ENCODE results near the gene DDRGK1.

The DDRGK1 gene

DNA sequence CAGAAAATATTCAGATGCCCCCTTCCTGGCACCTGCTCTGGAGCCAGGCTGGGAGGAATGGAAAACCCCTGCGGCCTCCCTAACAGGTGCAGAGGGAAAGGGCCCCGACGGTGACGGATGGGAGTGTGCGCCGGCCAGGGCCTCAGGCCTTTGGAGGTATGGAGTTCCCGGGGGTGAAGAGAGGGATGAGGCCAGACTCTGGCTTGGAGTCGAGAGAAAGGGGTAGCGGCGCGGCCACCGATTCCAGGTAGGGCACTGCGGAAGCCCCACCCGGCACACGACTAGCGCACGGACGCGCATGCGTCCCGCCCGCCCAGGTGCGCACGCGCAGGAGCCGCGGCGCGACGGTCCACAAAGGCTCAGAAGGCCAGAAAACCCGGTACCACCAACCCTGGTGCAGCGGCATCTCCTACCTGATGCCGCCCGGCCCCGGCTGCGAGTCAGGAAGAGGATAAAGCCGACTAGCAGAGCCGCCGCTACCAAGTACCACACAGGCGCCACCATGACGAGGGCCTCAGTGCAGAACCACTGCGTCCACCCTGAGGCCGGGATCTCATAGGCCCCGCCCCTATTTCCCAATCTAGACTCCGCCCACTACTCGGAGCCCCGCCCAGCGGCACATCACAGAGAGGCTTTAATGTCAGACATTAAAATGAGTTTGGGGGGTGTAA, at the start of gene DDRGK1:
Gene DDRGK1, minus strand, starts transcription at position 559 of the 671 bp plus-strand sequence. Its CDS starts 55 bp downstream, at position 504.
- H3K4me1 Mint-ChIP-seq = peaks cover 38% of the 10 kb centered on the region
- H3K9me3 Mint-ChIP-seq = no peaks in the 10 kb centered on the region
- peaks cover 22% of the 10 kb centered on the region for H3K36me3 Mint-ChIP-seq
- peak; percentile 93 for DNase-seq
- CTCF ChIA-PET = interaction anchor here (1.7 kb wide), 2 partner anchors 47 to 87 kb away, joined by 5 read pairs; no protein-coding TSS in a partner anchor
- H3K4me3 Mint-ChIP-seq = peak within 1 kb of the TSS; percentile 97
- H3K27me3 Mint-ChIP-seq = no peaks in the 10 kb centered on the region
- H3K27ac Mint-ChIP-seq = peak within 1 kb of the TSS; percentile 97

- H3K9me3 Mint-ChIP-seq = no peaks in the 10 kb centered on the region
- DNase-seq = no peak
Measured at GRCh38 chr20:3251806-3252205, 47.3 kb upstream of the DDRGK1 start.

DNA sequence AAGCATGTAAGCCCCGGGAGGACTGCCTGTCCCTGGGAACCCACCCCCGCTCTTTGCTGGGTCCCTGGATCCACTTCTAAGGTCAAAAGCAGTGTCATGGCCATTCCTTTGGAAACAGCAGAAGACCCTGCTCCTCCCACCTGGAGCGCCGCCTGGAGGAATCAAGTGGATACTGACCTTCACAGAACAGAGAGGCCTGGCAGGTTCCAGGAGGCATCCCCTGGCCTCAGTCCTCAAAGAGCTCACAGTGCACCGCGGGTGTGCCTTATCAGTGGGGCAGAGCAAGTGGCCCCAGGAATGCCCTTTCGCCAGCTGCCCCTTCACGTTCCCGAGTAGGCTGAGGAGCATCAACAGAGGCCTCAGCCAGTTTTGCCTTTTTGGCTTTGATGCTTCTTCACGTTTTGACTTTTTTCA, 45.6 kb upstream of the DDRGK1 start:
- Mint-ChIP-seq H3K27ac (no peak overlapping the region), H3K4me3 (no peak overlapping the region), H3K36me3 (no peaks in the 10 kb centered on the region), H3K9me3 (no peaks in the 10 kb centered on the region), H3K27me3 (peaks cover 50% of the 10 kb centered on the region), H3K4me1 (peaks cover 7% of the 10 kb centered on the region)
- CTCF ChIA-PET = interaction anchor here (2.5 kb wide), 1 partner anchor 31 kb away, joined by 10 read pairs; no protein-coding TSS in a partner anchor
- DNase-seq = no peak

More at GRCh38 chr20:3251806-3252205, 47.3 kb upstream of the DDRGK1 start:
- H3K27ac Mint-ChIP-seq = no peak overlapping the region
- H3K27me3 Mint-ChIP-seq = peaks cover 38% of the 10 kb centered on the region
- H3K4me3 Mint-ChIP-seq = no peak overlapping the region
- no peaks in the 10 kb centered on the region for H3K36me3 Mint-ChIP-seq
- CTCF ChIA-PET = no interaction called here
- H3K4me1 Mint-ChIP-seq = peaks cover 7% of the 10 kb centered on the region

GRCh38 chr20:3248993-3249347, 44.5 kb upstream of the DDRGK1 start:
- DNase-seq = no peak
- Mint-ChIP-seq H3K27me3 (peaks cover 62% of the 10 kb centered on the region), H3K27ac (no peak overlapping the region), H3K4me1 (peaks cover 7% of the 10 kb centered on the region), H3K36me3 (no peaks in the 10 kb centered on the region), H3K9me3 (no peaks in the 10 kb centered on the region), H3K4me3 (no peak overlapping the region)
- CTCF ChIA-PET = interaction anchor here (0.6 to 2.5 kb wide), 3 partner anchors 10 to 144 kb away, joined by 3 to 10 read pairs (median 4); partner anchors contain the start of gene SLC4A11

GRCh38 chr20:3248167-3248992, 43.9 kb upstream of the DDRGK1 start:
- CTCF ChIA-PET = interaction anchor here (0.6 to 2.5 kb wide), 4 partner anchors 9 to 144 kb away, joined by 3 to 10 read pairs (median 4); partner anchors contain the start of gene SLC4A11
- H3K27me3 Mint-ChIP-seq = peaks cover 68% of the 10 kb centered on the region
- no peak overlapping the region for H3K27ac Mint-ChIP-seq
- peaks cover 7% of the 10 kb centered on the region for H3K4me1 Mint-ChIP-seq
- H3K4me3 Mint-ChIP-seq = no peak overlapping the region
- H3K9me3 Mint-ChIP-seq = no peaks in the 10 kb centered on the region
- H3K36me3 Mint-ChIP-seq = no peaks in the 10 kb centered on the region
- DNase-seq = peak; percentile 39

GRCh38 chr20:3247638-3248037, 43.2 kb upstream of the DDRGK1 start:
- CTCF ChIA-PET = interaction anchor here (0.6 to 2.5 kb wide), 3 partner anchors 28 to 906 kb away, joined by 5 to 10 read pairs (median 5); no protein-coding TSS in a partner anchor
- Mint-ChIP-seq H3K27me3 (peaks cover 72% of the 10 kb centered on the region), H3K9me3 (no peaks in the 10 kb centered on the region), H3K36me3 (no peaks in the 10 kb centered on the region), H3K4me1 (peaks cover 7% of the 10 kb centered on the region), H3K4me3 (no peak overlapping the region), H3K27ac (no peak overlapping the region)
- no peak for DNase-seq

GRCh38 chr20:3246682-3247081, 42.2 kb upstream of the DDRGK1 start:
- CTCF ChIA-PET = no interaction called here

DNA sequence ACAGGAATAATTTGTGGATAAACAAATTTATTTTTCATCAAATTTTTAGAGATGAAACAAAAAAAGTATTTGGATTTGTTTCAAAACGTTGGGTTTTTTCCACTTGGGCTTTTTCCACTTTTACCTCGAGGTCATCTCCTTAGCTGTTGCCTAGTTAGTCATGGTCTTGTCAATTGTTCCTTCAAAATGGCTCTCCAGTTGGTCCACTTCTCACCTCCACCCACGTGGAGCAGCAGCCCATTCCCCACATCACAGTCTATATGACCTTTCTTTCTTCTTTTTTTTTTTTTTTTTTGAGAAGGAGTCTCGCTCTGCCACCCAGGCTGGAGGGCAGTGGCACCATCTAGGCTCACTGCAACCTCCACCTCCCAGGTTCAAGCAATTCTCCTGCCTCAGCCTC, 41.2 kb upstream of the DDRGK1 start:
- Mint-ChIP-seq H3K36me3 (no peaks in the 10 kb centered on the region), H3K9me3 (no peaks in the 10 kb centered on the region), H3K4me1 (peaks cover 7% of the 10 kb centered on the region), H3K4me3 (no peak overlapping the region), H3K27me3 (peaks cover 91% of the 10 kb centered on the region), H3K27ac (peak overlapping the region; percentile 37)
- DNase-seq = no peak
- CTCF ChIA-PET = no interaction called here

More at GRCh38 chr20:3246682-3247081, 42.2 kb upstream of the DDRGK1 start:
- H3K27ac Mint-ChIP-seq = no peak overlapping the region
- no peak overlapping the region for H3K4me3 Mint-ChIP-seq
- DNase-seq = no peak
- H3K4me1 Mint-ChIP-seq = peaks cover 7% of the 10 kb centered on the region
- H3K27me3 Mint-ChIP-seq = peaks cover 81% of the 10 kb centered on the region
- H3K36me3 Mint-ChIP-seq = no peaks in the 10 kb centered on the region
- no peaks in the 10 kb centered on the region for H3K9me3 Mint-ChIP-seq

DNA sequence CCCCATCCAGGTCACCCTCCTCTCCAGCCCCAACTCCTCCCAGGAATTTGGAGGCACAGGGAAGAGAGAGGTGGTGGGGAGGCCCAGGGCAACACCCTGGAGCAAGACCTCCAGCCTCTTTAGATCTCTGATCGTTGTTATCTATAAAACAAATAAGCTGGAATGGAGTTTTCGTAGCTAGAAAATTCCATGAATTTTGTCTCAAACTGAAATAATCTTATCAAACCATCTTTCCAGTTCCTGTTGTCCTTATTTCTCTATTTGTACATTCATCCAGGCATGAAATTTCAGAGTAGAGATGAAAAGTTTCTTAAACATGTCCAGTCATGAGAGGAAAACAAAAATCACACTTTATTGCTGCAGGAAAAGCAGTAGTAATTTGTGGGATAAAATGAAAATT, 40.7 kb upstream of the DDRGK1 start:
- CTCF ChIA-PET = no interaction called here
- H3K4me1 Mint-ChIP-seq = peaks cover 7% of the 10 kb centered on the region
- H3K9me3 Mint-ChIP-seq = no peaks in the 10 kb centered on the region
- no peak overlapping the region for H3K27ac Mint-ChIP-seq
- H3K27me3 Mint-ChIP-seq = peaks cover 91% of the 10 kb centered on the region
- DNase-seq = no peak
- H3K4me3 Mint-ChIP-seq = no peak overlapping the region
- H3K36me3 Mint-ChIP-seq = no peaks in the 10 kb centered on the region

- no peak overlapping the region for H3K4me3 Mint-ChIP-seq
- H3K4me1 Mint-ChIP-seq = peaks cover 11% of the 10 kb centered on the region
- H3K9me3 Mint-ChIP-seq = no peaks in the 10 kb centered on the region
- peaks cover 91% of the 10 kb centered on the region for H3K27me3 Mint-ChIP-seq
- CTCF ChIA-PET = no interaction called here
- peak overlapping the region; percentile 65 for H3K27ac Mint-ChIP-seq
- DNase-seq = no peak
- no peaks in the 10 kb centered on the region for H3K36me3 Mint-ChIP-seq
Measured at GRCh38 chr20:3244613-3245012, 40.1 kb upstream of the DDRGK1 start.

- DNase-seq = no peak
- Mint-ChIP-seq H3K27me3 (peaks cover 89% of the 10 kb centered on the region), H3K27ac (no peak overlapping the region), H3K4me3 (no peak overlapping the region), H3K4me1 (peaks cover 10% of the 10 kb centered on the region), H3K9me3 (no peaks in the 10 kb centered on the region), H3K36me3 (no peaks in the 10 kb centered on the region)
- CTCF ChIA-PET = no interaction called here
Measured at GRCh38 chr20:3243718-3244358, 39.4 kb upstream of the DDRGK1 start.

- H3K27me3 Mint-ChIP-seq = peaks cover 89% of the 10 kb centered on the region
- H3K4me1 Mint-ChIP-seq = peaks cover 10% of the 10 kb centered on the region
- no peak for DNase-seq
- H3K4me3 Mint-ChIP-seq = no peak overlapping the region
- H3K9me3 Mint-ChIP-seq = no peaks in the 10 kb centered on the region
- CTCF ChIA-PET = interaction anchor here (0.7 kb wide), 1 partner anchor 576 kb away, joined by 3 read pairs; no protein-coding TSS in a partner anchor
- H3K36me3 Mint-ChIP-seq = no peaks in the 10 kb centered on the region
- H3K27ac Mint-ChIP-seq = no peak overlapping the region
Measured at GRCh38 chr20:3242172-3242692, 37.8 kb upstream of the DDRGK1 start.

DNA sequence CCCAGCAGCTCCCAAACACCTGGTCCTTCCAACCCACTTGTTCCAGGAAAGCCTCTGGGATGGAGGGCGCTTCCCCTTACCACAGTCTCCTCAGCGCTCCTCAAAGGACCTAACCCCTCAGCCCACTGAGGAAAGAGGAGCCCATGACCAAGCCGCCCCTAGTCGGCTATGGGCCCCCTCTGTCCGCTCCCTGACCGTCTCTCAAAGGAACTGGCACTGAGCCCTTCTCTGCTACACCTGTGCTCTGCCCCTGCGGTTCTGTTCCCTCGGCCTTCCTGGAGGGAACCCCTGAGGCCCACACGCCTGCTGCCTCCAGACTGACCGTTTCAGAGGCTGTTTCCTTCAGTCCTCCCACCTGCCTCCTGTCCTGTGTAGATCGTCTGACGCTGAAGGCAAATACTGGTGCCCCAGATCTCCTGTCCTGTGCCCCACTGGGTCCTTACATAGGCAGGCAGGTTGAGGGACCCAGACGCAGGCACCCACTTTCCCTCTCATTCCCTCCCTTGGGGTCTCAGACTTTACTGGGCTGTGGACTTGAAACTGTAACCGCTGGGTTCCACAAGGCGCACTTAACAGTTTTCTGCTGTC, 36.4 kb upstream of the DDRGK1 start:
- DNase-seq = no peak
- H3K4me1 Mint-ChIP-seq = peaks cover 14% of the 10 kb centered on the region
- H3K4me3 Mint-ChIP-seq = peak overlapping the region; percentile 33
- CTCF ChIA-PET = interaction anchor here (1.2 kb wide), 1 partner anchor 13 kb away, joined by 3 read pairs; no protein-coding TSS in a partner anchor
- H3K27ac Mint-ChIP-seq = no peak overlapping the region
- H3K27me3 Mint-ChIP-seq = peaks cover 90% of the 10 kb centered on the region
- no peaks in the 10 kb centered on the region for H3K9me3 Mint-ChIP-seq
- H3K36me3 Mint-ChIP-seq = no peaks in the 10 kb centered on the region

Data from activated naive CD4-positive, alpha-beta T cell treated with anti-CD3 and anti-CD28 coated beads, Interleukin-2, amount 10 ng/mL, durations not matched to agents 7 days and 5 days (primary cell).